GM18870 (cell line): ENCODE data around the gene PDE6H.

Source experiments
- ATAC-seq: cut with Tn5 transposase; IDR thresholded peaks from one replicate; pipeline ENCODE4 v1.9.1; 2021; ENCODE audit warnings: moderate library complexity; ENCODE audit not compliant: unreplicated experiment

Gene PDE6H

GRCh38 chr12:14950982-14951746, 21.7 kb upstream of the PDE6H start:
- no peak for ATAC-seq

GRCh38 chr12:14951851-14952250, 21.0 kb upstream of the PDE6H start:
- no peak for ATAC-seq

GRCh38 chr12:14952299-14952921, 20.4 kb upstream of the PDE6H start:
- peak; percentile 62 for ATAC-seq

- no peak for ATAC-seq
Measured at GRCh38 chr12:14953752-14954151, 19.1 kb upstream of the PDE6H start.

GRCh38 chr12:14954269-14954668, 18.6 kb upstream of the PDE6H start:
- ATAC-seq, result no peak

GRCh38 chr12:14956024-14956891, 16.6 kb upstream of the PDE6H start:
- peak; percentile 40 for ATAC-seq

- no peak for ATAC-seq
Measured at GRCh38 chr12:14956905-14957304, 15.9 kb upstream of the PDE6H start.

- no peak for ATAC-seq
Measured at GRCh38 chr12:14957551-14958168, 15.2 kb upstream of the PDE6H start.

GRCh38 chr12:14958361-14959125, 14.3 kb upstream of the PDE6H start:
- no peak for ATAC-seq

- no peak for ATAC-seq
Measured at GRCh38 chr12:14959126-14959440, 13.8 kb upstream of the PDE6H start.

- ATAC-seq, result no peak
Measured at GRCh38 chr12:14959463-14959862, 13.4 kb upstream of the PDE6H start.

- no peak for ATAC-seq
Measured at GRCh38 chr12:14959916-14960496, 12.8 kb upstream of the PDE6H start.

GRCh38 chr12:14960548-14961465, 12.0 kb upstream of the PDE6H start:
- ATAC-seq, result peak; percentile 29

- ATAC-seq, result peak; percentile 71
Measured at GRCh38 chr12:14961466-14962152, 11.2 kb upstream of the PDE6H start, which contains the start of gene ARHGDIB. Gene ARHGDIB, minus strand, starts transcription at chr12:14961601. Its CDS starts 10,889 bp downstream, at chr12:14950712.

- no peak for ATAC-seq
Measured at GRCh38 chr12:14962153-14962539, 10.7 kb upstream of the PDE6H start.

- no peak for ATAC-seq
Measured at GRCh38 chr12:14962797-14963196, 10.0 kb upstream of the PDE6H start.

- ATAC-seq, result no peak
Measured at GRCh38 chr12:14963520-14963919, 9.3 kb upstream of the PDE6H start.

- no peak for ATAC-seq
Measured at GRCh38 chr12:14964406-14964805, 8.4 kb upstream of the PDE6H start.

- ATAC-seq, result no peak
Measured at GRCh38 chr12:14965221-14965620, 7.6 kb upstream of the PDE6H start.
